Activated naive CD4-positive, alpha-beta T cell treated with anti-CD3 and anti-CD28 coated beads, Interleukin-2, amount 50 U/mL, for 24 hours (primary cell): ENCODE results near the gene TSC22D2.

Experiments used
- H3K27ac Mint-ChIP-seq: one replicate; pipeline ENCODE4 v1.8.0; 2021; ENCODE audit warnings: mild to moderate bottlenecking, mixed read lengths
- H3K27me3 Mint-ChIP-seq: one replicate; pipeline ENCODE4 v1.8.0; 2021; ENCODE audit warnings: mixed read lengths
- H3K36me3 Mint-ChIP-seq: one replicate; pipeline ENCODE4 v1.8.0; 2021; ENCODE audit warnings: mixed read lengths
- H3K4me1 Mint-ChIP-seq: one replicate; pipeline ENCODE4 v1.8.0; 2021; ENCODE audit warnings: mixed read lengths
- H3K4me3 Mint-ChIP-seq: one replicate; pipeline ENCODE4 v1.8.0; 2021; ENCODE audit warnings: mild to moderate bottlenecking, mixed read lengths
- H3K9me3 Mint-ChIP-seq: one replicate; pipeline ENCODE4 v1.8.0; 2021; ENCODE audit warnings: mixed read lengths

Gene TSC22D2

GRCh38 chr3:150402217-150402616 is 5.9 kb upstream of the TSC22D2 start:
- Mint-ChIP-seq H3K27ac (no peak overlapping the region), H3K4me3 (no peak overlapping the region), H3K36me3 (no peaks in the 10 kb centered on the region), H3K4me1 (peaks cover 8% of the 10 kb centered on the region), H3K9me3 (no peaks in the 10 kb centered on the region), H3K27me3 (no peaks in the 10 kb centered on the region)

- H3K4me3 Mint-ChIP-seq = no peak overlapping the region
Observed at GRCh38 chr3:150404023-150404422, 4.1 kb upstream of the TSC22D2 start.

GRCh38 chr3:150407051-150407807 is 869 bp upstream of the TSC22D2 start:
- H3K9me3 Mint-ChIP-seq = no peaks in the 10 kb centered on the region
- peaks cover 21% of the 10 kb centered on the region for H3K4me1 Mint-ChIP-seq
- no peaks in the 10 kb centered on the region for H3K27me3 Mint-ChIP-seq
- H3K36me3 Mint-ChIP-seq = peaks cover 7% of the 10 kb centered on the region
- peak overlapping the region; percentile 91 for H3K4me3 Mint-ChIP-seq
- H3K27ac Mint-ChIP-seq = peak overlapping the region; percentile 95

More at GRCh38 chr3:150404023-150404422, 4.1 kb upstream of the TSC22D2 start:
- Mint-ChIP-seq H3K27me3 (no peaks in the 10 kb centered on the region), H3K27ac (no peak overlapping the region), H3K4me1 (peaks cover 15% of the 10 kb centered on the region), H3K36me3 (no peaks in the 10 kb centered on the region), H3K9me3 (no peaks in the 10 kb centered on the region)

GRCh38 chr3:150407808-150408220 is 284 bp upstream of the TSC22D2 start:
- Mint-ChIP-seq H3K36me3 (peaks cover 10% of the 10 kb centered on the region), H3K4me1 (peaks cover 26% of the 10 kb centered on the region), H3K4me3 (peak overlapping the region; percentile 91), H3K27me3 (no peaks in the 10 kb centered on the region), H3K27ac (peak overlapping the region; percentile 95), H3K9me3 (no peaks in the 10 kb centered on the region)

GRCh38 chr3:150409125-150409511 is 1.0 kb downstream of the TSC22D2 start:
- no peaks in the 10 kb centered on the region for H3K9me3 Mint-ChIP-seq
- peak overlapping the region; percentile 91 for H3K4me3 Mint-ChIP-seq
- peaks cover 38% of the 10 kb centered on the region for H3K4me1 Mint-ChIP-seq
- no peaks in the 10 kb centered on the region for H3K27me3 Mint-ChIP-seq
- H3K36me3 Mint-ChIP-seq = peaks cover 11% of the 10 kb centered on the region
- peak overlapping the region; percentile 96 for H3K27ac Mint-ChIP-seq

- Mint-ChIP-seq H3K9me3 (no peaks in the 10 kb centered on the region), H3K4me3 (peak overlapping the region; percentile 91), H3K27ac (peak overlapping the region; percentile 96), H3K36me3 (peaks cover 12% of the 10 kb centered on the region), H3K27me3 (no peaks in the 10 kb centered on the region), H3K4me1 (peaks cover 44% of the 10 kb centered on the region)
Observed at GRCh38 chr3:150409512-150410310, 1.6 kb downstream of the TSC22D2 start.

- H3K27ac Mint-ChIP-seq = peak overlapping the region; percentile 46
- peaks cover 52% of the 10 kb centered on the region for H3K4me1 Mint-ChIP-seq
- peaks cover 14% of the 10 kb centered on the region for H3K36me3 Mint-ChIP-seq
Observed at GRCh38 chr3:150410311-150411105, 2.4 kb downstream of the TSC22D2 start.

GRCh38 chr3:150411106-150411460 is 3.0 kb downstream of the TSC22D2 start:
- Mint-ChIP-seq H3K9me3 (no peaks in the 10 kb centered on the region), H3K4me1 (peaks cover 58% of the 10 kb centered on the region), H3K27ac (peak overlapping the region; percentile 46), H3K4me3 (peak overlapping the region; percentile 91), H3K27me3 (no peaks in the 10 kb centered on the region), H3K36me3 (peaks cover 16% of the 10 kb centered on the region)

More at GRCh38 chr3:150410311-150411105, 2.4 kb downstream of the TSC22D2 start:
- Mint-ChIP-seq H3K27me3 (no peaks in the 10 kb centered on the region), H3K9me3 (no peaks in the 10 kb centered on the region), H3K4me3 (peak overlapping the region; percentile 91)

GRCh38 chr3:150411546-150411945 is 3.4 kb downstream of the TSC22D2 start:
- Mint-ChIP-seq H3K9me3 (no peaks in the 10 kb centered on the region), H3K27ac (peak overlapping the region; percentile 70), H3K27me3 (no peaks in the 10 kb centered on the region), H3K4me3 (peak overlapping the region; percentile 91), H3K36me3 (peaks cover 16% of the 10 kb centered on the region), H3K4me1 (peaks cover 59% of the 10 kb centered on the region)

GRCh38 chr3:150411976-150412375 is 3.9 kb downstream of the TSC22D2 start:
- Mint-ChIP-seq H3K36me3 (peaks cover 16% of the 10 kb centered on the region), H3K27ac (no peak overlapping the region), H3K4me1 (peaks cover 57% of the 10 kb centered on the region), H3K9me3 (no peaks in the 10 kb centered on the region), H3K4me3 (peak overlapping the region; percentile 91), H3K27me3 (no peaks in the 10 kb centered on the region)

GRCh38 chr3:150412561-150413231 is 4.6 kb downstream of the TSC22D2 start:
- no peaks in the 10 kb centered on the region for H3K27me3 Mint-ChIP-seq
- H3K4me3 Mint-ChIP-seq = peak overlapping the region; percentile 91
- no peaks in the 10 kb centered on the region for H3K9me3 Mint-ChIP-seq
- peaks cover 57% of the 10 kb centered on the region for H3K4me1 Mint-ChIP-seq
- H3K27ac Mint-ChIP-seq = peak overlapping the region; percentile 38
- peaks cover 22% of the 10 kb centered on the region for H3K36me3 Mint-ChIP-seq

- Mint-ChIP-seq H3K36me3 (peaks cover 22% of the 10 kb centered on the region), H3K27me3 (no peaks in the 10 kb centered on the region), H3K4me3 (peak overlapping the region; percentile 91), H3K9me3 (no peaks in the 10 kb centered on the region), H3K4me1 (peaks cover 69% of the 10 kb centered on the region), H3K27ac (no peak overlapping the region)
Observed at GRCh38 chr3:150414258-150414657, 6.2 kb downstream of the TSC22D2 start.

- Mint-ChIP-seq H3K4me1 (peaks cover 75% of the 10 kb centered on the region), H3K27ac (no peak overlapping the region), H3K36me3 (peaks cover 22% of the 10 kb centered on the region), H3K27me3 (no peaks in the 10 kb centered on the region), H3K9me3 (no peaks in the 10 kb centered on the region), H3K4me3 (peak overlapping the region; percentile 91)
Observed at GRCh38 chr3:150414959-150415358, 6.9 kb downstream of the TSC22D2 start.

GRCh38 chr3:150419076-150419868 is 11.2 kb downstream of the TSC22D2 start:
- Mint-ChIP-seq H3K27me3 (no peaks in the 10 kb centered on the region), H3K27ac (no peak overlapping the region), H3K36me3 (peaks cover 17% of the 10 kb centered on the region), H3K4me3 (no peak overlapping the region), H3K9me3 (no peaks in the 10 kb centered on the region), H3K4me1 (peaks cover 76% of the 10 kb centered on the region)
